RWPE2 (cell line): ENCODE results near the gene CCDC61.
A peak's percentile ranks its signal among the peaks of the same experiment; 100 is the strongest.

Source experiments
- ATAC-seq: fragments of 200-7000 bp; cut with Tn5 transposase; 3 replicates; pipeline ENCODE4 v1.9.1; 2021; ENCODE audit warnings: low read depth
- DNase-seq: peaks from one replicate; pipeline ENCODE4 v3.0.0-alpha.2; 2020; ENCODE audit warnings: low spot score
- H3K27ac ChIP-seq: fragments of 450-650 bp; 2 replicates; pipeline ENCODE4 v1.5.1; 2017; ENCODE audit warnings: mild to moderate bottlenecking; ENCODE audit not compliant: poor library complexity, severe bottlenecking
- H3K27me3 ChIP-seq: fragments of 250-450 bp; sonication (Bioruptor Pico); 2 replicates; pipeline ENCODE4 v1.5.1; 2021; ENCODE audit warnings: mild to moderate bottlenecking, moderate library complexity; ENCODE audit not compliant: insufficient read depth, poor library complexity, severe bottlenecking
- H3K36me3 ChIP-seq: fragments of 250-450 bp; sonication (Bioruptor Pico); 2 replicates; pipeline ENCODE4 v1.5.1; 2020; ENCODE audit warnings: low read depth, mild to moderate bottlenecking, moderate library complexity
- H3K4me1 ChIP-seq: fragments of 250-450 bp; sonication (Bioruptor Pico); 2 replicates; pipeline ENCODE4 v1.5.1; 2021; ENCODE audit warnings: mild to moderate bottlenecking, moderate library complexity; ENCODE audit not compliant: insufficient read depth, poor library complexity, severe bottlenecking
- H3K4me3 ChIP-seq: fragments of 250-450 bp; sonication (Bioruptor Pico); 2 replicates; pipeline ENCODE4 v1.5.1; 2021; ENCODE audit warnings: mild to moderate bottlenecking, moderate library complexity; ENCODE audit not compliant: severe bottlenecking
- H3K9me3 ChIP-seq: fragments of 250-450 bp; sonication (Bioruptor Pico); 2 replicates; pipeline ENCODE4 v1.5.1; 2021; ENCODE audit warnings: mild to moderate bottlenecking, moderate library complexity; ENCODE audit not compliant: severe bottlenecking
- CTCF ChIP-seq: fragments of 450-650 bp; IDR thresholded peaks from one replicate; pipeline ENCODE4 v1.5.1; 2017; ENCODE audit warnings: mild to moderate bottlenecking, moderate library complexity; ENCODE audit not compliant: poor library complexity, severe bottlenecking

CCDC61 gene

GRCh38 chr19:45996933-45997332 lies 1.7 kb downstream of the CCDC61 start:
- H3K9me3 ChIP-seq = no peaks in the 10 kb centered on the region
- H3K27me3 ChIP-seq = no peaks in the 10 kb centered on the region
- no peak for TF ChIP-seq CTCF
- no peak overlapping the region for H3K4me3 ChIP-seq
- peaks cover 2% of the 10 kb centered on the region for H3K4me1 ChIP-seq
- no peaks in the 10 kb centered on the region for H3K36me3 ChIP-seq
- DNase-seq = no peak
- ATAC-seq = no peak
- no peak overlapping the region for H3K27ac ChIP-seq

- ATAC-seq = no peak
- no peak overlapping the region for H3K4me3 ChIP-seq
- H3K27me3 ChIP-seq = no peaks in the 10 kb centered on the region
- TF ChIP-seq CTCF = no peak
- H3K36me3 ChIP-seq = no peaks in the 10 kb centered on the region
- no peak for DNase-seq
- no peaks in the 10 kb centered on the region for H3K9me3 ChIP-seq
- peaks cover 2% of the 10 kb centered on the region for H3K4me1 ChIP-seq
- no peak overlapping the region for H3K27ac ChIP-seq
Measured at GRCh38 chr19:45998834-45999233, 3.6 kb downstream of the CCDC61 start.

- Histone ChIP-seq H3K9me3 (no peaks in the 10 kb centered on the region), H3K4me1 (peaks cover 2% of the 10 kb centered on the region), H3K36me3 (no peaks in the 10 kb centered on the region), H3K27me3 (no peaks in the 10 kb centered on the region), H3K27ac (no peak overlapping the region), H3K4me3 (no peak overlapping the region)
- no peak for DNase-seq
- no peak for TF ChIP-seq CTCF
- no peak for ATAC-seq
Measured at GRCh38 chr19:45999653-46000121, 4.4 kb downstream of the CCDC61 start.

- peak; percentile 75 for ATAC-seq
- Histone ChIP-seq H3K27me3 (no peaks in the 10 kb centered on the region), H3K27ac (no peak overlapping the region), H3K9me3 (no peaks in the 10 kb centered on the region), H3K36me3 (no peaks in the 10 kb centered on the region), H3K4me1 (peaks cover 2% of the 10 kb centered on the region), H3K4me3 (peak overlapping the region; percentile 19)
- no peak for TF ChIP-seq CTCF
- no peak for DNase-seq
Measured at GRCh38 chr19:46000491-46001246, 5.4 kb downstream of the CCDC61 start.

DNA sequence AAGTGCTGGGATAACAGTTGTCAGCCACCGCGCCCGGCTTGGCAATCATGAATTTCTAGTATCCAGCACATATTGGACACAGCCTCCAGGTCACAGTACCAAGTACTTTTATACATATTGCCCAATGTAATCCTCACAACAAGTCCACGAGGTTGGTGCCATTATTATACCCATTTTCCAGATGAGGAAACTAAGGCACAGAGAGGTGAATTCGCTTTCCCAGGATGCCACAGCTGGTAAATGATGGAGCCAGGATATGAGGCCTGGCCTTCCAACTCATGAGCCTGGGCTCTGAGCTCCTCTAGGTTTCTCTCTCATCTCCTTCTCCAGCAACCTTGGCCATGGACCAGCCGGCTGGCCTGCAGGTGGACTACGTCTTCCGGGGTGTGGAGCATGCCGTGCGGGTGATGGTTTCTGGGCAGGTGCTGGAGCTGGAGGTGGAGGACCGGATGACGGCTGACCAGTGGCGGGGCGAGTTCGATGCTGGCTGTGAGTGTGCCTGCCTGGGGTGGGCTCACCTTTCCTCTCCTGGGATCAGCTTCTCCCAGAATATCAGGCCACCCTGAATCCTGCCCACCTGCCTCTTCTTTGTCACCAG lies 7.5 kb downstream of the CCDC61 start:
- Histone ChIP-seq H3K27ac (no peak overlapping the region), H3K27me3 (no peaks in the 10 kb centered on the region), H3K9me3 (no peaks in the 10 kb centered on the region), H3K4me3 (no peak overlapping the region), H3K4me1 (peaks cover 2% of the 10 kb centered on the region), H3K36me3 (no peaks in the 10 kb centered on the region)
- ATAC-seq (no peak), DNase-seq (no peak)
- no peak for TF ChIP-seq CTCF
